OCI-LY1 (cell line): ENCODE results near the gene GINS3.

Experiments
- CTCF ChIP-seq: fragments of 200-600 bp; sonication (generic), shearing (Covaris generic); IDR thresholded peaks from 2 replicates; pipeline ENCODE4 v1.5.1; 2017; ENCODE audit warnings: mild to moderate bottlenecking, antibody characterized with exemption, low read length, moderate library complexity, mixed read lengths
- EZH2 ChIP-seq: fragments of 200-600 bp; sonication (generic), shearing (Covaris generic); IDR thresholded peaks from 2 replicates; pipeline ENCODE4 v1.8.0; 2017; ENCODE audit warnings: borderline replicate concordance, mixed run types, mild to moderate bottlenecking, antibody characterized with exemption, low read length, moderate library complexity, mixed read lengths

DNA sequence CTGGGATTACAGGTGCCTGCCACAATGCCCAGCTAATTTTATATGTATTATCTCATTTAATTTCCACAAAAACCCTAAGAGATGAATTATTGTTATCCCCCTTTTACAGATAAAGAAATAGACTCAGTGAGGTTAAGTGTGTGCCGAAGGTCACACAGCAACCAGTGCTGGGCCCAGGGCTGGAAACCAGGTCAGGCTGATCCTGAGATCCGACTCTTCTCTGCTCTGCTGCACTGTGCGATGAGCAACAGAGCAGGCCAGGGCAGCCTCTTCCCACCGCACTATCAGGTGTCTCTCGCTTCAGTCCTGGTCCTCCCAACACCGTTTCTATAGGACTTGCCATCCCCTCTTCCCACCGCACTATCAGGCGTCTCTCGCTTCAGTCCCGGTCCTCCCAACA is 24.8 kb downstream of the GINS3 start:
- TF ChIP-seq CTCF (no peak), EZH2 (no peak)
